IMR-90 (cell line): ENCODE results near the gene IFNLR1.

ENCODE experiments used
- BHLHE40 ChIP-seq: fragments of 150-350 bp; IDR thresholded peaks from 2 replicates; pipeline ENCODE4 v1.6.1; 2016; ENCODE audit warnings: mild to moderate bottlenecking, low read depth, low read length
- CEBPB ChIP-seq: IDR thresholded peaks from 2 replicates; pipeline ENCODE4 v1.6.1; 2012; ENCODE audit warnings: low read depth, low read length, improper control_type of control experiment
- CHD1 ChIP-seq: IDR thresholded peaks from 2 replicates; pipeline ENCODE4 v1.6.1; 2012; ENCODE audit warnings: low read depth, low read length, improper control_type of control experiment
- FOS ChIP-seq: fragments of 150-350 bp; IDR thresholded peaks from 2 replicates; pipeline ENCODE4 v1.6.1; 2016; ENCODE audit warnings: low read depth, low read length
- MXI1 ChIP-seq: IDR thresholded peaks from 2 replicates; pipeline ENCODE4 v1.6.1; 2012; ENCODE audit warnings: low read depth, mild to moderate bottlenecking, low read length, moderate library complexity, borderline replicate concordance
- NFE2L2 ChIP-seq: fragments of 150-350 bp; IDR thresholded peaks from 2 replicates; pipeline ENCODE4 v1.6.1; 2016; ENCODE audit warnings: low read depth, mild to moderate bottlenecking, low read length
- POLR2A ChIP-seq: IDR thresholded peaks from 2 replicates; pipeline ENCODE4 v1.6.1; 2012; ENCODE audit warnings: mild to moderate bottlenecking, low read depth, low read length
- RAD21 ChIP-seq: IDR thresholded peaks from 2 replicates; pipeline ENCODE4 v1.6.1; 2012; ENCODE audit warnings: low read length, improper control_type of control experiment
- RCOR1 ChIP-seq: IDR thresholded peaks from 2 replicates; pipeline ENCODE4 v1.6.1; 2012; ENCODE audit warnings: mild to moderate bottlenecking, low read length, improper control_type of control experiment; ENCODE audit not compliant: insufficient replicate concordance
- RFX5 ChIP-seq: IDR thresholded peaks from 2 replicates; pipeline ENCODE4 v1.8.0; 2012; ENCODE audit warnings: low read depth, mild to moderate bottlenecking, low read length, moderate library complexity
- SMC3 ChIP-seq: fragments of 150-350 bp; IDR thresholded peaks from 2 replicates; pipeline ENCODE4 v1.6.1; 2016; ENCODE audit warnings: low read depth, mild to moderate bottlenecking, antibody characterized with exemption, low read length, moderate library complexity
- TF ChIP-seq, protein P1 (sequence below): conservative IDR thresholded peaks from 2 replicates; pipeline ENCODE4 v1.5.1; 2012; ENCODE audit warnings: mild to moderate bottlenecking, low read depth, low read length, improper control_type of control experiment
- TF ChIP-seq, protein P2 (sequence below): fragments of 150-350 bp; IDR thresholded peaks from 2 replicates; pipeline ENCODE4 v1.6.1; 2016; ENCODE audit warnings: low read depth, mild to moderate bottlenecking, low read length, moderate library complexity, borderline replicate concordance
- TF ChIP-seq, protein P3 (sequence below): fragments of 150-350 bp; IDR thresholded peaks from 2 replicates; pipeline ENCODE4 v1.6.1; 2017; ENCODE audit warnings: mild to moderate bottlenecking, antibody characterized with exemption, low read length, low read depth

DNA sequence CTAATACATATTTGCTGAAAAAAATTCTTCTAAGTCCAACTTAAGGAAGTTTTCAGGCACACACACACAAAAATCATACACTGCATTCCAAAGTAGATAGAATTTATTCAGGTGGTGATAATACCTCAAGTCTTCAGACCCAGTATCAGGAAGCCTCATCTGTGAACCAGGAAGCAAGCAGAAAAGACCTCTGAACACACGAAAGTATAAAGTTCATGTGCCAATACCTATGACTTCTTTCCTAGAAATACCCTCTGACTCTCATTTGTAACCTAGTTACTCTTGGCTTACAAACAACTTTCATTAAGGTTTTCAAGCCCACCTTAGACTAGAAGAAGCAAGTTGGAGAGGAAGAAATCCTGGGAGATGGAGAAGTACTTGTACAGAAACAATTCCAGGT, 35.7 kb upstream of the IFNLR1 start:
- TF ChIP-seq, protein P1, sequence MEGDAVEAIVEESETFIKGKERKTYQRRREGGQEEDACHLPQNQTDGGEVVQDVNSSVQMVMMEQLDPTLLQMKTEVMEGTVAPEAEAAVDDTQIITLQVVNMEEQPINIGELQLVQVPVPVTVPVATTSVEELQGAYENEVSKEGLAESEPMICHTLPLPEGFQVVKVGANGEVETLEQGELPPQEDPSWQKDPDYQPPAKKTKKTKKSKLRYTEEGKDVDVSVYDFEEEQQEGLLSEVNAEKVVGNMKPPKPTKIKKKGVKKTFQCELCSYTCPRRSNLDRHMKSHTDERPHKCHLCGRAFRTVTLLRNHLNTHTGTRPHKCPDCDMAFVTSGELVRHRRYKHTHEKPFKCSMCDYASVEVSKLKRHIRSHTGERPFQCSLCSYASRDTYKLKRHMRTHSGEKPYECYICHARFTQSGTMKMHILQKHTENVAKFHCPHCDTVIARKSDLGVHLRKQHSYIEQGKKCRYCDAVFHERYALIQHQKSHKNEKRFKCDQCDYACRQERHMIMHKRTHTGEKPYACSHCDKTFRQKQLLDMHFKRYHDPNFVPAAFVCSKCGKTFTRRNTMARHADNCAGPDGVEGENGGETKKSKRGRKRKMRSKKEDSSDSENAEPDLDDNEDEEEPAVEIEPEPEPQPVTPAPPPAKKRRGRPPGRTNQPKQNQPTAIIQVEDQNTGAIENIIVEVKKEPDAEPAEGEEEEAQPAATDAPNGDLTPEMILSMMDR: no peak
- no peak for TF ChIP-seq POLR2A
- no peak for TF ChIP-seq RAD21
- TF ChIP-seq CEBPB: no peak
- TF ChIP-seq, protein P2, sequence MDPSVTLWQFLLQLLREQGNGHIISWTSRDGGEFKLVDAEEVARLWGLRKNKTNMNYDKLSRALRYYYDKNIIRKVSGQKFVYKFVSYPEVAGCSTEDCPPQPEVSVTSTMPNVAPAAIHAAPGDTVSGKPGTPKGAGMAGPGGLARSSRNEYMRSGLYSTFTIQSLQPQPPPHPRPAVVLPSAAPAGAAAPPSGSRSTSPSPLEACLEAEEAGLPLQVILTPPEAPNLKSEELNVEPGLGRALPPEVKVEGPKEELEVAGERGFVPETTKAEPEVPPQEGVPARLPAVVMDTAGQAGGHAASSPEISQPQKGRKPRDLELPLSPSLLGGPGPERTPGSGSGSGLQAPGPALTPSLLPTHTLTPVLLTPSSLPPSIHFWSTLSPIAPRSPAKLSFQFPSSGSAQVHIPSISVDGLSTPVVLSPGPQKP: no peak
- no peak for TF ChIP-seq FOS
- TF ChIP-seq MXI1: no peak
- no peak for TF ChIP-seq SMC3
- TF ChIP-seq, protein P3, sequence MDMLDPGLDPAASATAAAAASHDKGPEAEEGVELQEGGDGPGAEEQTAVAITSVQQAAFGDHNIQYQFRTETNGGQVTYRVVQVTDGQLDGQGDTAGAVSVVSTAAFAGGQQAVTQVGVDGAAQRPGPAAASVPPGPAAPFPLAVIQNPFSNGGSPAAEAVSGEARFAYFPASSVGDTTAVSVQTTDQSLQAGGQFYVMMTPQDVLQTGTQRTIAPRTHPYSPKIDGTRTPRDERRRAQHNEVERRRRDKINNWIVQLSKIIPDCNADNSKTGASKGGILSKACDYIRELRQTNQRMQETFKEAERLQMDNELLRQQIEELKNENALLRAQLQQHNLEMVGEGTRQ: no peak
- no peak for TF ChIP-seq NFE2L2
- no peak for TF ChIP-seq RFX5
- TF ChIP-seq RCOR1: no peak
- no peak for TF ChIP-seq BHLHE40
- no peak for TF ChIP-seq CHD1
